Activated T-cell treated with anti-CD3 and anti-CD28 coated beads for 1 hour (primary cell): ENCODE measurements around the gene PTPRN2.

Source experiments
- DNase-seq: peaks from one replicate; pipeline ENCODE4 v3.0.0-alpha.2; 2020; ENCODE audit warnings: low read depth

Gene PTPRN2

GRCh38 chr7:157616931-157617330 lies 970.7 kb downstream of the PTPRN2 start:
- DNase-seq = no peak

GRCh38 chr7:157616426-157616825 lies 971.2 kb downstream of the PTPRN2 start:
- no peak for DNase-seq

GRCh38 chr7:157615852-157616251 lies 971.8 kb downstream of the PTPRN2 start:
- DNase-seq = no peak

GRCh38 chr7:157615101-157615817 lies 972.4 kb downstream of the PTPRN2 start:
- DNase-seq = no peak

GRCh38 chr7:157614457-157615020 lies 973.1 kb downstream of the PTPRN2 start:
- no peak for DNase-seq

GRCh38 chr7:157613575-157614322 lies 973.9 kb downstream of the PTPRN2 start:
- no peak for DNase-seq

- DNase-seq = peak; percentile 38
Observed at GRCh38 chr7:157612664-157613561, 974.7 kb downstream of the PTPRN2 start.

GRCh38 chr7:157612009-157612663 lies 975.5 kb downstream of the PTPRN2 start:
- DNase-seq = no peak

- DNase-seq = no peak
Observed at GRCh38 chr7:157611341-157611740, 976.3 kb downstream of the PTPRN2 start.

GRCh38 chr7:157610671-157611295 lies 976.8 kb downstream of the PTPRN2 start:
- no peak for DNase-seq

GRCh38 chr7:157609932-157610640 lies 977.5 kb downstream of the PTPRN2 start:
- DNase-seq = no peak

GRCh38 chr7:157609516-157609915 lies 978.1 kb downstream of the PTPRN2 start:
- DNase-seq = no peak

GRCh38 chr7:157607218-157607617 lies 980.4 kb downstream of the PTPRN2 start:
- no peak for DNase-seq

GRCh38 chr7:157606140-157606539 lies 981.5 kb downstream of the PTPRN2 start:
- DNase-seq = no peak

GRCh38 chr7:157605638-157606037 lies 982.0 kb downstream of the PTPRN2 start:
- no peak for DNase-seq

GRCh38 chr7:157604661-157605381 lies 982.8 kb downstream of the PTPRN2 start:
- no peak for DNase-seq

- no peak for DNase-seq
Observed at GRCh38 chr7:157603716-157604115, 983.9 kb downstream of the PTPRN2 start.

GRCh38 chr7:157603005-157603404 lies 984.6 kb downstream of the PTPRN2 start:
- DNase-seq = no peak

- no peak for DNase-seq
Observed at GRCh38 chr7:157602581-157602980, 985.0 kb downstream of the PTPRN2 start.

- no peak for DNase-seq
Observed at GRCh38 chr7:157602156-157602555, 985.5 kb downstream of the PTPRN2 start.
